HepG2 (cell line): ENCODE results near the gene MAN2A2. TPM values are rescaled to one million over a fixed set of nuclear protein-coding genes. Genes with fewer than 3 reads are reported as not detected.

Experiments used
- ATAC-seq: fragments of 200-7000 bp; cut with Tn5 transposase; 3 replicates; pipeline ENCODE4 v1.9.1; 2020; ENCODE audit warnings: mild to moderate bottlenecking, moderate library complexity
- BruUV-seq: library from RNA; stranded (reverse); fragments of 400-500 nt; replicated peaks from 2 replicates; lab custom pipeline; 2021; lab: Mats Ljungman, UMichigan
- CTCF ChIA-PET: fragments of 300-600 bp; formaldehyde crosslinking; extraction: SDS; loops from one replicate; lab custom pipeline; 2021; ENCODE audit warnings: low total read pairs, inconsistent platforms, low intra/inter-chr PET ratio; lab: Yijun Ruan, JAX
- POLR2A ChIA-PET: fragments of 350-600 bp; sonication (Branson Sonifier 250); formaldehyde crosslinking; loops from one replicate; lab custom pipeline; 2020; ENCODE audit warnings: antibody characterized with exemption, inconsistent platforms; lab: Yijun Ruan, JAX
- DNase-seq: peaks from one replicate; pipeline ENCODE4 v3.0.0-alpha.2; 2015; ENCODE audit warnings: low spot score
- FAIRE-seq: peaks from 3 replicates; lab custom pipeline; 2011; peaks lifted over from hg19 to GRCh38; lab: Jason Lieb, UNC
- H2AFZ ChIP-seq: one replicate; pipeline ENCODE4 v1.6.1; 2011; ENCODE audit warnings: low read length, inconsistent platforms
- H3K27ac ChIP-seq: fragments of 300-600 bp; 3 replicates; pipeline ENCODE4 v1.8.0; 2011; ENCODE audit warnings: mixed run types, mild to moderate bottlenecking, mixed read lengths, low read length, inconsistent platforms; ENCODE audit not compliant: insufficient read depth; ENCODE audit errors: extremely low read length
- H3K27me3 ChIP-seq, 2 experiments: fragments of 200-600 bp in 1 of 2; 2 replicates in 1 of 2; 3 replicates in 1 of 2; pipeline versions ENCODE4 v1.6.0 to v1.8.0; 2011; ENCODE audit warnings: low read length in 2 of 2, mild to moderate bottlenecking in 2 of 2, moderate library complexity in 2 of 2, inconsistent platforms in 1 of 2; ENCODE audit not compliant: insufficient read depth in 2 of 2, control insufficient read depth in 1 of 2
- H3K36me3 ChIP-seq, 2 experiments: fragments of 200-600 bp in 1 of 2; replicated peaks in 1 of 2; 2 replicates in 1 of 2; 3 replicates in 1 of 2; pipeline versions ENCODE4 v1.5.1 to v1.8.0; 2011; ENCODE audit warnings: low read length in 2 of 2, inconsistent platforms in 1 of 2; ENCODE audit not compliant: insufficient read depth in 2 of 2, control insufficient read depth in 1 of 2
- H3K4me1 ChIP-seq: 2 replicates; pipeline ENCODE4 v1.5.1; 2012; ENCODE audit warnings: low read length, inconsistent platforms; ENCODE audit not compliant: insufficient read depth
- H3K4me2 ChIP-seq: 2 replicates; pipeline ENCODE4 v1.6.0; 2011; ENCODE audit warnings: low read depth, low read length, inconsistent platforms
- H3K4me3 ChIP-seq, 3 experiments: fragments of 200-600 bp in 1 of 3; sonication (generic), shearing (Covaris generic) in 1 of 3; replicated peaks in 1 of 3; 2 replicates each; pipeline ENCODE4 v1.5.1; 2011 to 2016; ENCODE audit warnings: low read length in 3 of 3, inconsistent platforms in 2 of 3, low read depth in 2 of 3, mild to moderate bottlenecking in 2 of 3, control low read depth in 1 of 3, mixed read lengths in 1 of 3; ENCODE audit not compliant: insufficient read depth in 1 of 3
- H3K79me2 ChIP-seq: one replicate; pipeline ENCODE4 v1.6.1; 2011; ENCODE audit warnings: low read length, inconsistent platforms; ENCODE audit not compliant: insufficient read depth
- H3K9ac ChIP-seq: 2 replicates; pipeline ENCODE4 v1.6.0; 2011; ENCODE audit warnings: mild to moderate bottlenecking, low read depth, low read length, inconsistent platforms; ENCODE audit not compliant: insufficient read depth
- H3K9me3 ChIP-seq: 2 replicates; pipeline ENCODE4 v1.5.1; 2012; ENCODE audit warnings: mild to moderate bottlenecking, low read length
- H4K20me1 ChIP-seq: 2 replicates; pipeline ENCODE4 v1.6.0; 2011; ENCODE audit warnings: inconsistent platforms, mild to moderate bottlenecking, low read length, moderate library complexity; ENCODE audit not compliant: insufficient read depth
- DBP ChIP-seq: sonication (generic); formaldehyde crosslinking; IDR thresholded peaks from 2 replicates; pipeline ENCODE4 v1.4.0; 2020; ENCODE audit warnings: missing genetic modification reagents; ENCODE audit errors: not compliant biosample characterization
- DMTF1 ChIP-seq: sonication (generic); formaldehyde crosslinking; IDR thresholded peaks from 2 replicates; pipeline ENCODE4 v1.4.0; 2020; ENCODE audit warnings: mild to moderate bottlenecking, missing genetic modification reagents
- GABPB1 ChIP-seq: IDR thresholded peaks from 2 replicates; pipeline ENCODE4 v1.6.1; 2016; ENCODE audit warnings: mild to moderate bottlenecking, missing genetic modification reagents, moderate library complexity, missing compliant biosample characterization
- IKZF1 ChIP-seq: fragments of 450-650 bp; IDR thresholded peaks from 2 replicates; pipeline ENCODE4 v1.7.1; 2016
- PCBP2 ChIP-seq: fragments of 200-400 bp; formaldehyde crosslinking; optimal IDR thresholded peaks from 2 replicates; pipeline ENCODE3; 2018; ENCODE audit warnings: low read length, low read depth; ENCODE audit not compliant: poor library complexity, severe bottlenecking
- RBAK ChIP-seq: sonication (generic); formaldehyde crosslinking; IDR thresholded peaks from 2 replicates; pipeline ENCODE4 v1.5.1; 2020; ENCODE audit warnings: mild to moderate bottlenecking, missing genetic modification reagents
- SIX4 ChIP-seq: sonication (generic); formaldehyde crosslinking; IDR thresholded peaks from 2 replicates; pipeline ENCODE4 v1.4.0; 2020; ENCODE audit warnings: missing genetic modification reagents
- SMAD9 ChIP-seq: sonication (generic); formaldehyde crosslinking; IDR thresholded peaks from 2 replicates; pipeline ENCODE4 v1.5.1; 2020; ENCODE audit warnings: mild to moderate bottlenecking, missing genetic modification reagents
- TP53 ChIP-seq: sonication (generic); formaldehyde crosslinking; conservative IDR thresholded peaks from 2 replicates; pipeline ENCODE4 v1.4.0; 2020; ENCODE audit warnings: missing genetic modification reagents
- WIZ ChIP-seq: sonication (generic); formaldehyde crosslinking; IDR thresholded peaks from 2 replicates; pipeline ENCODE4 v1.5.1; 2020; ENCODE audit warnings: mild to moderate bottlenecking, missing genetic modification reagents
- YY1 ChIP-seq: IDR thresholded peaks from 2 replicates; pipeline ENCODE4 v1.6.1; 2011; ENCODE audit warnings: low read length, low read depth, moderate library complexity, mild to moderate bottlenecking; ENCODE audit not compliant: insufficient read depth, insufficient replicate concordance
- WGBS: methylation state at CpG from one replicate; pipeline ENCODE4 v1.1.6; 2017; ENCODE audit warnings: low lambda C conversion rate; 5-methylcytosine and 5-hydroxymethylcytosine counted together
- in situ Hi-C: cut with HindIII; loops from 2 replicates; pipeline ENCODE4 v1.10.0; 2017; ENCODE audit warnings: low pct_unique_long_range_greater_than_20kb; ENCODE audit not compliant: extremely low pct_ligation_motif_present
- intact Hi-C: fragments of 100-400 bp; cut with micrococcal nuclease; formaldehyde crosslinking; loops from one replicate; pipeline ENCODE4 v1.10.0; 2022; ENCODE audit not compliant: unreplicated experiment
- polyA plus RNA-seq, 8 experiments: library from polyadenylated mRNA; depleted of rRNA in 3 of 8; stranded (reverse) in 7 of 8; unstranded in 1 of 8; fragments of >200 nt; fragmentation: Illumina TruSeq in 4 of 8; extraction: Trizol in 4 of 8; gene quantifications; 2 replicates each; pipeline versions ENCODE4 v1.2.1 to v1.2.3, GENCODE V29; 2011 to 2016; ENCODE audit warnings: low read depth in 4 of 8, missing spikeins in 1 of 8, mixed read lengths in 1 of 8; ENCODE audit not compliant: insufficient read depth in 1 of 8
- total RNA-seq, 5 experiments: library from RNA; depleted of rRNA; stranded (reverse); fragments of >200 nt; fragmentation: Illumina TruSeq; extraction: Trizol; gene quantifications; 2 replicates each; pipeline ENCODE4 v1.2.3, GENCODE V29; 2016; ENCODE audit warnings: low read depth in 1 of 5
- TF ChIP-seq, protein P1 (sequence below): sonication (generic); formaldehyde crosslinking; IDR thresholded peaks from 2 replicates; pipeline ENCODE4 v1.8.0; 2022; ENCODE audit warnings: mild to moderate bottlenecking, missing genetic modification reagents, moderate library complexity

Gene MAN2A2
- total and polyA plus RNA-seq, 2 of the 13 experiments (the other 11 are each of a cell fraction or from before 2014, with no cell fraction given), result 17.5 to 51.5 TPM

- ATAC-seq (no peak), FAIRE-seq (no peak), DNase-seq (no peak)
- H3K79me2 ChIP-seq, result peaks cover 9% of the 10 kb centered on the region
- H3K4me1 ChIP-seq, result peaks cover 11% of the 10 kb centered on the region
- H3K4me3 ChIP-seq, result no peak overlapping the region
- CTCF ChIA-PET, result no interaction called here
- peaks cover 18 to 56% of the 10 kb centered on the region in 2 experiments; a peak in 4 of 5 replicates for H3K36me3 ChIP-seq
- no peak overlapping the region for H3K27ac ChIP-seq
- POLR2A ChIA-PET, result interaction anchor here (1.8 to 2.7 kb wide), 3 partner anchors 18 to 50 kb away, joined by 6 to 21 read pairs (median 9); partner anchors contain the start of genes MAN2A2 and UNC45A
- in situ Hi-C loops, result no loop called here
- no peak overlapping the region for H2AFZ ChIP-seq
- no peak overlapping the region for H3K4me2 ChIP-seq
- no peaks in the 10 kb centered on the region for H4K20me1 ChIP-seq
- intact Hi-C loops, result no loop called here
- no peaks in the 10 kb centered on the region for H3K9me3 ChIP-seq
- 92% methylated on average over 9 of the region's 14 CpGs for WGBS
- TF ChIP-seq YY1 (no peak), DMTF1 (no peak), WIZ (no peak), DBP (CRISPR knock-in tag) (no peak), SMAD9 (CRISPR knock-in tag) (no peak), IKZF1 (no peak), TP53 (CRISPR knock-in tag) (no peak), GABPB1 (CRISPR knock-in tag) (no peak), RBAK (CRISPR knock-in tag) (no peak), SIX4 (CRISPR knock-in tag) (no peak), PCBP2 (no peak)
- TF ChIP-seq, protein P1, sequence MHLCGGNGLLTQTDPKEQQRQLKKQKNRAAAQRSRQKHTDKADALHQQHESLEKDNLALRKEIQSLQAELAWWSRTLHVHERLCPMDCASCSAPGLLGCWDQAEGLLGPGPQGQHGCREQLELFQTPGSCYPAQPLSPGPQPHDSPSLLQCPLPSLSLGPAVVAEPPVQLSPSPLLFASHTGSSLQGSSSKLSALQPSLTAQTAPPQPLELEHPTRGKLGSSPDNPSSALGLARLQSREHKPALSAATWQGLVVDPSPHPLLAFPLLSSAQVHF (CRISPR knock-in tag), result no peak
- H3K9ac ChIP-seq, result no peak overlapping the region
- no peaks in the 10 kb centered on the region for H3K27me3 ChIP-seq
- no TSS peak for BruUV-seq
Observed at GRCh38 chr15:90952901-90953677, 50.0 kb downstream of the MAN2A2 start.
